Measurements from ENCODE around the gene SASH1. TPM values are rescaled to one million over a fixed set of nuclear protein-coding genes. Genes with fewer than 3 reads are reported as not detected.

Gene SASH1
- total and polyA plus RNA-seq, 2 of the 8 experiments (the other 6 are each of a cell fraction or from before 2014, with no cell fraction given), result 6.0 to 20.2 TPM

- FAIRE-seq, result no peak
- H3K27ac ChIP-seq (ENCODE audit: low read depth, low read length), result no peak overlapping the region
- CTCF ChIA-PET (ENCODE audit: partially characterized antibody), result no interaction called here
- TF ChIP-seq ZNF274 (IDR thresholded peaks at IDR 0.05; ENCODE audit: borderline replicate concordance, extremely low read depth, low read length) (no peak), SIRT6 (IDR thresholded peaks at IDR 0.05; ENCODE audit: low read length) (no peak), CTBP2 (IDR thresholded peaks at IDR 0.05; ENCODE audit: borderline replicate concordance, insufficient read depth, insufficient read length, low read length) (no peak), POLR2AphosphoS5 (IDR thresholded peaks at IDR 0.05; ENCODE audit: low read depth, low read length) (no peak), RAD21 (IDR thresholded peaks at IDR 0.05 in 1 of 2, conservative IDR thresholded peaks at IDR 0.05 in 1 of 2; ENCODE audit: low read depth in 2 of 2, low read length in 2 of 2) (no peak), TAF1 (IDR thresholded peaks at IDR 0.05; ENCODE audit: low read depth, low read length) (no peak), SAP30 (IDR thresholded peaks at IDR 0.05; ENCODE audit: insufficient read depth, insufficient replicate concordance, low read length) (no peak), YY1 (IDR thresholded peaks at IDR 0.05; ENCODE audit: low read depth, low read length) (no peak), CBX5 (IDR thresholded peaks at IDR 0.05; ENCODE audit: low read depth, low read length) (no peak), TAF7 (optimal IDR thresholded peaks at IDR 0.05; ENCODE audit: borderline replicate concordance, low read depth, low read length) (no peak), KDM1A (IDR thresholded peaks at IDR 0.05; ENCODE audit: borderline replicate concordance, low read length) (no peak), RFX5 (IDR thresholded peaks at IDR 0.05; ENCODE audit: borderline replicate concordance, low read depth, low read length) (no peak), TEAD4 (IDR thresholded peaks at IDR 0.05; ENCODE audit: low read depth, low read length) (no peak), EZH2 (IDR thresholded peaks at IDR 0.05; ENCODE audit: low read depth, low read length, severe bottlenecking) (no peak), SP2 (IDR thresholded peaks at IDR 0.05; ENCODE audit: low read length) (no peak)
Measured at GRCh38 chr6:148438632-148439031, 96.0 kb downstream of the SASH1 start.

More at GRCh38 chr6:148438632-148439031, 96.0 kb downstream of the SASH1 start:
- Histone ChIP-seq H3K79me1 (ENCODE audit: low read depth, low read length) (no peaks in the 10 kb centered on the region), H4K8ac (ENCODE audit: extremely low read depth, insufficient read depth, low read length) (no peak overlapping the region), H3K4ac (replicated peaks; ENCODE audit: insufficient read length, low read depth, low read length) (no peak overlapping the region), H4K20me1 (replicated peaks in 1 of 2; ENCODE audit: control insufficient read depth in 1 of 2, insufficient read depth in 2 of 2, low read length in 2 of 2) (no peaks in the 10 kb centered on the region), H3K23ac (ENCODE audit: insufficient read length) (no peak overlapping the region), H3K14ac (ENCODE audit: insufficient read length) (no peak overlapping the region), H3K9ac (replicated peaks in 1 of 4; ENCODE audit: extremely low read depth in 1 of 4, low read depth in 3 of 4, low read length in 3 of 4) (no peak overlapping the region), H3K4me1 (replicated peaks in 1 of 4; ENCODE audit: control insufficient read depth in 3 of 4, insufficient read depth in 4 of 4, low read length in 3 of 4) (peaks cover 0 to 5% (median 2%) of the 10 kb centered on the region in 4 experiments; a peak in 3 of 7 replicates), H2AFZ (ENCODE audit: low read length) (no peak overlapping the region), H2BK20ac (ENCODE audit: low read length) (no peak overlapping the region), H3K27me3 (replicated peaks in 1 of 4; ENCODE audit: control insufficient read depth in 3 of 4, extremely low read depth in 1 of 4, insufficient read depth in 3 of 4, low read length in 3 of 4) (no peaks in the 10 kb centered on the region), H2BK15ac (ENCODE audit: low read length) (no peak overlapping the region), H4K91ac (replicated peaks; ENCODE audit: insufficient read length, low read length) (no peak overlapping the region), H3K9me3 (ENCODE audit: insufficient read depth in 2 of 2, low read depth in 1 of 2, low read length in 1 of 2) (no peaks in the 10 kb centered on the region), H3K4me2 (ENCODE audit: insufficient read depth in 1 of 2, low read depth in 2 of 2, low read length in 2 of 2) (no peak overlapping the region), H2BK120ac (replicated peaks; ENCODE audit: low read depth, low read length) (no peak overlapping the region), H3K4me3 (ENCODE audit: extremely low read depth in 1 of 4, insufficient read depth in 2 of 4, low read depth in 3 of 4, low read length in 4 of 4) (no peak overlapping the region), H3K18ac (ENCODE audit: extremely low read depth, low read length) (no peak overlapping the region), H2AK5ac (ENCODE audit: low read depth, low read length) (no peak overlapping the region), H3K36me3 (ENCODE audit: control insufficient read depth in 2 of 4, insufficient read depth in 4 of 4, low read length in 3 of 4) (peaks cover 0 to 3% (median 0%) of the 10 kb centered on the region in 4 experiments; a peak in 2 of 8 replicates), H3K56ac (replicated peaks; ENCODE audit: insufficient read length, low read depth, low read length) (no peak overlapping the region), H3K23me2 (ENCODE audit: low read depth, low read length) (0 out of 2 replicates have a peak, but pooled peaks cover 2% of the 10 kb centered on the region), H4K5ac (ENCODE audit: insufficient read length, low read depth, low read length) (no peak overlapping the region), H3K79me2 (ENCODE audit: control insufficient read depth in 1 of 2, insufficient read depth in 2 of 2, low read length in 2 of 2) (peaks cover 0 to 9% of the 10 kb centered on the region in 2 experiments; a peak in 2 of 4 replicates), H2BK5ac (ENCODE audit: low read depth, low read length) (no peak overlapping the region), H2BK12ac (ENCODE audit: low read depth, low read length) (no peak overlapping the region)
- peak in 1 of 2 experiments; percentile 2 for DNase-seq (ENCODE audit: low read depth in 1 of 2, low spot score in 2 of 2)
- 92% methylated on average over 7 of the region's 7 CpGs; no CpG with 5 or more reads in 1 of the 2 experiments for WGBS, 2 experiments (ENCODE audit: extremely low coverage in 1 of 2, insufficient coverage in 1 of 2, insufficient read length in 1 of 2, insufficient replicate concordance in 2 of 2, low coverage in 1 of 2, low lambda C conversion rate in 2 of 2, missing lambda C conversion rate in 1 of 2)
- POLR2A ChIA-PET (ENCODE audit: partially characterized antibody), result no interaction called here

All from H1 (cell line).